ENCODE data around the gene SLC9A1. TPM values are rescaled to one million over a fixed set of nuclear protein-coding genes. Genes with fewer than 3 reads are reported as not detected.

The SLC9A1 gene
- polyA plus RNA-seq, 1 of the 3 experiments (the other 2 are of a cell fraction): 11.4 TPM

GRCh38 chr1:27136998-27137542, 17.9 kb downstream of the SLC9A1 start:
- H3K79me2 ChIP-seq (ENCODE audit: insufficient read depth): peaks cover 23% of the 10 kb centered on the region; the same call in 1 of the 2 replicates
- 95% methylated on average over 9 of the region's 11 CpGs for WGBS (ENCODE audit: low lambda C conversion rate)

GRCh38 chr1:27136236-27136551, 18.7 kb downstream of the SLC9A1 start:
- H3K9me3 ChIP-seq: no peaks in the 10 kb centered on the region

More at GRCh38 chr1:27136998-27137542, 17.9 kb downstream of the SLC9A1 start:
- Histone ChIP-seq H3K4me2 (no peak overlapping the region), H2AFZ (ENCODE audit: low read depth) (no peak overlapping the region), H3K36me3 (replicated peaks in 1 of 2; ENCODE audit: control insufficient read depth in 1 of 2, insufficient read depth in 2 of 2, low read length in 1 of 2) (no peaks in the 10 kb centered on the region), H3K9me3 (no peaks in the 10 kb centered on the region), H3K9me2 (no peaks in the 10 kb centered on the region), H3K4me3 (ENCODE audit: low read depth in 2 of 2, low read length in 1 of 2) (no peak overlapping the region), H3F3A (replicated peaks; ENCODE audit: insufficient read depth) (no peaks in the 10 kb centered on the region), H3K27me3 (ENCODE audit: insufficient read depth) (no peaks in the 10 kb centered on the region), H4K20me1 (ENCODE audit: insufficient read depth) (0 out of 2 replicates have a peak, but pooled peaks cover 5% of the 10 kb centered on the region), H3K4me1 (ENCODE audit: control insufficient read depth in 1 of 2, insufficient read depth in 2 of 2, low read depth in 1 of 2, low read length in 1 of 2) (peaks cover 5 to 36% of the 10 kb centered on the region in 2 experiments; a peak in 1 of 4 replicates), H3K9ac (no peak overlapping the region), H3K27ac (ENCODE audit: low read depth in 2 of 2, low read length in 1 of 2) (peak overlapping the region in 1 of 2 experiments; percentile 6; a peak in 1 of 4 replicates)
- POLR2A ChIA-PET: interaction anchor here (1.0 to 2.3 kb wide), 2 partner anchors 18 to 189 kb away, joined by 3 to 9 read pairs; partner anchors contain the start of gene SLC9A1
- CTCF ChIA-PET: interaction anchor here (1.0 to 2.6 kb wide), 8 partner anchors 11 to 160 kb away, joined by 3 to 6 read pairs (median 4); partner anchors contain the start of gene SLC9A1
- TF ChIP-seq YY1 (IDR thresholded peaks at IDR 0.05; ENCODE audit: low read depth) (no peak), USF2 (IDR thresholded peaks at IDR 0.05; ENCODE audit: borderline replicate concordance, low read depth, low read length) (no peak), MXI1 (IDR thresholded peaks at IDR 0.05; ENCODE audit: low read depth, low read length) (no peak), GABPA (IDR thresholded peaks at IDR 0.05; ENCODE audit: low read depth) (no peak), RAD21 (IDR thresholded peaks at IDR 0.05; ENCODE audit: low read length) (no peak), RFX5 (IDR thresholded peaks at IDR 0.05; ENCODE audit: low read length) (no peak), TAF1 (IDR thresholded peaks at IDR 0.05; ENCODE audit: borderline replicate concordance, low read depth, low read length) (no peak), MAX (IDR thresholded peaks at IDR 0.05; ENCODE audit: low read depth) (no peak), SIN3A (IDR thresholded peaks at IDR 0.05; ENCODE audit: borderline replicate concordance, low read depth, low read length) (no peak), MEF2A (IDR thresholded peaks at IDR 0.05; ENCODE audit: borderline replicate concordance, low read depth) (no peak), ZBTB33 (IDR thresholded peaks at IDR 0.05; ENCODE audit: borderline replicate concordance, low read depth) (no peak), NFIC (IDR thresholded peaks at IDR 0.05; ENCODE audit: borderline replicate concordance) (no peak), NRF1 (IDR thresholded peaks at IDR 0.05; ENCODE audit: low read depth, low read length) (no peak)
- no peak for DNase-seq

More at GRCh38 chr1:27136236-27136551, 18.7 kb downstream of the SLC9A1 start:
- no peaks in the 10 kb centered on the region for H3K9me2 ChIP-seq
- no peak overlapping the region for H3K27ac ChIP-seq (ENCODE audit: low read depth in 2 of 2, low read length in 1 of 2)
- H4K20me1 ChIP-seq (ENCODE audit: insufficient read depth): 0 out of 2 replicates have a peak, but pooled peaks cover 5% of the 10 kb centered on the region
- WGBS (ENCODE audit: low lambda C conversion rate): no CpG with 5 or more reads among the region's 3 CpGs
- H2AFZ ChIP-seq (ENCODE audit: low read depth): no peak overlapping the region
- no peak overlapping the region for H3K4me2 ChIP-seq
- no peaks in the 10 kb centered on the region for H3F3A ChIP-seq (replicated peaks; ENCODE audit: insufficient read depth)
- TF ChIP-seq MEF2A (IDR thresholded peaks at IDR 0.05; ENCODE audit: borderline replicate concordance, low read depth): no peak
- 0 out of 2 replicates have a peak, but pooled peaks have one; percentile 2 for TF ChIP-seq CTCF (IDR thresholded peaks at IDR 0.05)
- peaks cover 14% of the 10 kb centered on the region; the same call in 1 of the 2 replicates for H3K79me2 ChIP-seq (ENCODE audit: insufficient read depth)
- DNase-seq: no peak
- H3K9ac ChIP-seq: no peak overlapping the region
- POLR2A ChIA-PET: interaction anchor here (2.3 kb wide), 1 partner anchor 19 kb away, joined by 9 read pairs; the partner anchor contains the start of gene SLC9A1
- no peaks in the 10 kb centered on the region for H3K27me3 ChIP-seq (ENCODE audit: insufficient read depth)
- H3K36me3 ChIP-seq (replicated peaks in 1 of 2; ENCODE audit: control insufficient read depth in 1 of 2, insufficient read depth in 2 of 2, low read length in 1 of 2): no peaks in the 10 kb centered on the region
- H3K4me1 ChIP-seq (ENCODE audit: control insufficient read depth in 1 of 2, insufficient read depth in 2 of 2, low read depth in 1 of 2, low read length in 1 of 2): peaks cover 4 to 29% of the 10 kb centered on the region in 2 experiments; a peak in 1 of 4 replicates
- no peak overlapping the region for H3K4me3 ChIP-seq (ENCODE audit: low read depth in 2 of 2, low read length in 1 of 2)
- CTCF ChIA-PET: interaction anchor here (0.7 to 4.0 kb wide), 8 partner anchors 12 to 144 kb away, joined by 3 to 15 read pairs (median 4); partner anchors contain the start of gene SLC9A1
